H9 (cell line): Measurements from ENCODE around the gene SLC17A7. TPM values are rescaled to one million over a fixed set of nuclear protein-coding genes. Genes with fewer than 3 reads are reported as not detected.
A peak's percentile ranks its signal among the peaks of the same experiment; 100 is the strongest.

Source experiments
- DNase-seq: peaks from one replicate; pipeline ENCODE4 v3.0.0-alpha.2; 2017
- H2AFZ ChIP-seq: one replicate; pipeline ENCODE4 v1.6.1; 2013; ENCODE audit warnings: mild to moderate bottlenecking, low read length, control low read depth, moderate library complexity
- H2AK5ac ChIP-seq: 2 replicates; pipeline ENCODE4 v1.6.1; 2013; ENCODE audit warnings: low read length, control low read depth, mixed read lengths; ENCODE audit not compliant: insufficient read length
- H2BK120ac ChIP-seq: one replicate; pipeline ENCODE4 v1.6.1; 2013; ENCODE audit warnings: low read depth, mild to moderate bottlenecking, low read length, control low read depth, inconsistent platforms; ENCODE audit not compliant: poor library complexity, severe bottlenecking
- H2BK12ac ChIP-seq: 2 replicates; pipeline ENCODE4 v1.6.1; 2013; ENCODE audit warnings: low read length, control low read depth, mixed read lengths, low read depth; ENCODE audit not compliant: insufficient read length
- H2BK15ac ChIP-seq: 2 replicates; pipeline ENCODE4 v1.6.1; 2013; ENCODE audit warnings: low read depth, low read length, control low read depth
- H2BK20ac ChIP-seq: one replicate; pipeline ENCODE4 v1.6.1; 2013; ENCODE audit warnings: low read depth, mild to moderate bottlenecking, low read length, control low read depth, inconsistent platforms; ENCODE audit not compliant: poor library complexity, severe bottlenecking
- H2BK5ac ChIP-seq: 2 replicates; pipeline ENCODE4 v1.6.1; 2013; ENCODE audit warnings: low read length, control low read depth, mixed read lengths; ENCODE audit not compliant: insufficient read length
- H3K14ac ChIP-seq: 2 replicates; pipeline ENCODE4 v1.6.1; 2013; ENCODE audit warnings: low read length, control low read depth; ENCODE audit not compliant: insufficient read depth
- H3K18ac ChIP-seq: 2 replicates; pipeline ENCODE4 v1.6.1; 2013; ENCODE audit warnings: low read depth, mild to moderate bottlenecking, mixed read lengths, low read length, control low read depth; ENCODE audit not compliant: insufficient read length
- H3K23ac ChIP-seq: 2 replicates; pipeline ENCODE4 v1.6.1; 2013; ENCODE audit warnings: low read length, control low read depth, mixed read lengths, low read depth; ENCODE audit not compliant: insufficient read length
- H3K23me2 ChIP-seq: 2 replicates; pipeline ENCODE4 v1.6.1; 2013; ENCODE audit warnings: low read depth, mild to moderate bottlenecking, mixed read lengths, low read length, control low read depth; ENCODE audit not compliant: insufficient read length, poor library complexity, severe bottlenecking
- H3K27ac ChIP-seq: 2 replicates; pipeline ENCODE4 v1.5.1; 2013; ENCODE audit warnings: low read length, control low read depth, mixed read lengths, low read depth; ENCODE audit not compliant: insufficient read length
- H3K27me3 ChIP-seq: 2 replicates; pipeline ENCODE4 v1.6.1; 2013; ENCODE audit warnings: low read length, control low read depth, inconsistent platforms; ENCODE audit not compliant: insufficient read depth
- H3K4ac ChIP-seq: 2 replicates; pipeline ENCODE4 v1.6.1; 2013; ENCODE audit warnings: low read depth, mild to moderate bottlenecking, control low read depth, inconsistent platforms, low read length, moderate library complexity
- H3K4me1 ChIP-seq: 2 replicates; pipeline ENCODE4 v1.6.1; 2013; ENCODE audit warnings: low read length, control low read depth, inconsistent platforms; ENCODE audit not compliant: insufficient read depth
- H3K4me2 ChIP-seq: 2 replicates; pipeline ENCODE4 v1.6.1; 2013; ENCODE audit warnings: low read length, control low read depth, mixed read lengths; ENCODE audit not compliant: insufficient read length, insufficient read depth
- H3K56ac ChIP-seq: 2 replicates; pipeline ENCODE4 v1.6.1; 2013; ENCODE audit warnings: low read depth, mild to moderate bottlenecking, mixed read lengths, low read length, control low read depth; ENCODE audit not compliant: insufficient read length
- H3K79me1 ChIP-seq: 2 replicates; pipeline ENCODE4 v1.6.1; 2013; ENCODE audit warnings: low read depth, mild to moderate bottlenecking, moderate library complexity, low read length, control low read depth, inconsistent platforms; ENCODE audit not compliant: insufficient read depth, poor library complexity, severe bottlenecking
- H3K79me2 ChIP-seq: 2 replicates; pipeline ENCODE4 v1.6.1; 2013; ENCODE audit warnings: low read length, control low read depth, inconsistent platforms; ENCODE audit not compliant: insufficient read depth
- H3K9ac ChIP-seq: 2 replicates; pipeline ENCODE4 v1.6.1; 2013; ENCODE audit warnings: low read length, control low read depth, mixed read lengths; ENCODE audit not compliant: insufficient read length; ENCODE audit errors: extremely low read depth
- H3K9me3 ChIP-seq: one replicate; pipeline ENCODE4 v1.6.1; 2013; ENCODE audit warnings: low read depth, low read length, inconsistent platforms; ENCODE audit not compliant: control insufficient read depth
- H3T11ph ChIP-seq: one replicate; pipeline ENCODE4 v1.6.1; 2013; ENCODE audit warnings: mild to moderate bottlenecking, low read length, control low read depth, inconsistent platforms
- H4K20me1 ChIP-seq: one replicate; pipeline ENCODE4 v1.6.1; 2013; ENCODE audit not compliant: control insufficient read depth, insufficient read length, insufficient read depth
- H4K5ac ChIP-seq: 2 replicates; pipeline ENCODE4 v1.6.1; 2013; ENCODE audit warnings: low read depth, mild to moderate bottlenecking, mixed read lengths, low read length, control low read depth; ENCODE audit not compliant: insufficient read length
- H4K8ac ChIP-seq: replicated peaks from 2 replicates; pipeline ENCODE4 v1.6.1; 2013; ENCODE audit warnings: low read length, control low read depth, mixed read lengths, low read depth; ENCODE audit not compliant: insufficient read length
- H4K91ac ChIP-seq: 2 replicates; pipeline ENCODE4 v1.6.1; 2013; ENCODE audit warnings: low read depth, mild to moderate bottlenecking, moderate library complexity, mixed read lengths, low read length, control low read depth; ENCODE audit not compliant: insufficient read length
- H3K27ac Mint-ChIP-seq, 3 experiments: 2 replicates in 2 of 3; 3 replicates in 1 of 3; pipeline ENCODE4 v1.8.0; 2020 to 2021; ENCODE audit warnings: mixed read lengths in 3 of 3, mild to moderate bottlenecking in 1 of 3, moderate library complexity in 1 of 3
- H3K27me3 Mint-ChIP-seq: 2 replicates; pipeline ENCODE4 v1.8.0; 2021; ENCODE audit warnings: low read depth, mild to moderate bottlenecking, moderate library complexity, mixed read lengths
- H3K36me3 Mint-ChIP-seq, 3 experiments: 2 replicates in 2 of 3; 3 replicates in 1 of 3; pipeline ENCODE4 v1.8.0; 2020 to 2021; ENCODE audit warnings: low read depth in 3 of 3, mixed read lengths in 3 of 3; ENCODE audit not compliant: insufficient read depth in 1 of 3
- H3K4me1 Mint-ChIP-seq, 2 experiments: 2 replicates each; pipeline ENCODE4 v1.8.0; 2020; ENCODE audit warnings: mixed read lengths in 2 of 2
- H3K4me3 Mint-ChIP-seq, 2 experiments: 2 replicates in 1 of 2; 3 replicates in 1 of 2; pipeline ENCODE4 v1.8.0; 2020 to 2021; ENCODE audit warnings: mild to moderate bottlenecking in 2 of 2, mixed read lengths in 2 of 2, moderate library complexity in 1 of 2
- H3K9me3 Mint-ChIP-seq, 2 experiments: 2 replicates in 1 of 2; 3 replicates in 1 of 2; pipeline ENCODE4 v1.8.0; 2020; ENCODE audit warnings: mild to moderate bottlenecking in 2 of 2, mixed read lengths in 2 of 2, moderate library complexity in 1 of 2
- CTCF ChIP-seq: fragments of 200-600 bp; sonication (generic); conservative IDR thresholded peaks from 3 replicates; pipeline ENCODE4 v1.8.0; 2021; ENCODE audit warnings: antibody characterized with exemption, mild to moderate bottlenecking
- WGBS: extraction: QIAGEN DNeasy Blood & Tissue Kit; methylation state at CpG from one replicate; pipeline ENCODE4 v1.1.7; 2013; ENCODE audit warnings: missing lambda C conversion rate, low lambda C conversion rate, mixed read lengths; ENCODE audit not compliant: insufficient read length; ENCODE audit errors: extremely low coverage; 5-methylcytosine and 5-hydroxymethylcytosine counted together
- total RNA-seq: library from RNA; stranded (reverse); gene quantifications from 2 replicates; pipeline ENCODE4 v1.2.1, GENCODE V29; 2021

Gene SLC17A7
- total RNA-seq, 1 experiment from 2014 or later: 1.3 TPM

GRCh38 chr19:49423985-49424303 is 17.4 kb downstream of the SLC17A7 start:
- Histone ChIP-seq H3K27me3 (peaks cover 32% of the 10 kb centered on the region; the same call in 1 of the 2 replicates), H3K27ac (no peak overlapping the region), H2AFZ (no peak overlapping the region), H2BK20ac (no peak overlapping the region), H4K5ac (no peak overlapping the region), H3K4me2 (peak overlapping the region; percentile 84), H3K4ac (no peak overlapping the region), H2BK120ac (no peak overlapping the region), H2BK5ac (no peak overlapping the region), H3K79me2 (no peaks in the 10 kb centered on the region), H3K23me2 (peaks cover 22% of the 10 kb centered on the region), H3T11ph (no peak overlapping the region), H3K56ac (no peak overlapping the region), H3K9ac (no peak overlapping the region), H4K20me1 (no peaks in the 10 kb centered on the region), H4K91ac (no peak overlapping the region), H3K79me1 (no peaks in the 10 kb centered on the region), H3K23ac (no peak overlapping the region), H2AK5ac (no peak overlapping the region), H3K4me1 (peaks cover 2% of the 10 kb centered on the region), H3K18ac (no peak overlapping the region), H3K9me3 (no peaks in the 10 kb centered on the region), H4K8ac (no peak overlapping the region), H3K14ac (no peak overlapping the region), H2BK15ac (no peak overlapping the region), H2BK12ac (no peak overlapping the region)
- TF ChIP-seq CTCF: no peak
- no peak for DNase-seq
- Mint-ChIP-seq H3K9me3 (peaks cover 0 to 9% of the 10 kb centered on the region in 2 experiments; a peak in 2 of 5 replicates), H3K36me3 (no peaks in the 10 kb centered on the region; a peak in 2 of 7 replicates), H3K4me1 (peaks cover 69 to 77% of the 10 kb centered on the region in 2 experiments), H3K4me3 (peak overlapping the region in 1 of 2 experiments; percentile 10; a peak in 2 of 5 replicates), H3K27me3 (peaks cover 80% of the 10 kb centered on the region), H3K27ac (no peak overlapping the region)
- no CpG with 5 or more reads among the region's 3 CpGs for WGBS
